Measurements from ENCODE around the gene TRIP12.
A peak's percentile ranks its signal among the peaks of the same experiment; 100 is the strongest.
"Not testable (repeated sequence)": the region's sequence is repeated elsewhere in the genome, so short reads cannot be mapped to it uniquely, and the experiment has no call there.

The TRIP12 gene

GRCh38 chr2:229757462-229757861 is 164.3 kb downstream of the TRIP12 start:
- DNase-seq = not testable (repeated sequence)

DNA sequence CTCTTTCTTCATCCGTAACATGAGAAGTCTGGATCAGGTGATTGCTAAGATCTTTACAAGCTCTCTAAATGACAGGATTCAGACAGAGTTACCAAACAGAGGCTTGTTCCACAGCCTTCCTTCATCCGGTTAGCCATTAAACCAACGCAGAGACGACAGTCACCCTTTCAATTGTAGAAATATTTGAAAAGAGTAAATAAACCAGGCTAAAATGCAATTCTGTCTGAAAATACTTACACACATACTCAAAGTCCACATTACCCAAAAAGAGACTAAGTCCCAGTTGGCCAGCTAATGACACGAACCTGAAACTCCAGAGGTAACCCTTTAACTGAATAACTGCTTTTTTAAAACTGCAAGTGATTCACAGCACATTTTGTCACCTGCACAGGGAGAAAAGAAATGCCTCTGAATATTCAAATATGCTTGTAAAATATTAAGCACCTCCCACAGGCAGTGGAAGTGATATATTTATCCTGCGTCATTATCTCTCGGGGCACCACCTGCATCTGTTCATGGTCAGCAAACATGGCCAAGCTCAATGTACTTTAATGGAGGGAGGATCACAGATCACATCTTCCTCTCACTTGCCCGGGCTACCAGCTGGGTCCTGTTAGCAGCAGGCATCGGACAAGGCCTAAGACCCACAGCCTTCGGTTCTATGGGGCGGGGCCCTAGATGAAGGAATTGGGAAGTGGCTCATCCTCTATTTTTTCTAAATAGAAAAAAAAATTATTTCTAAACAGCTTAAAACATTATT is 168.7 kb downstream of the TRIP12 start:
- DNase-seq = no peak

- DNase-seq = no peak
These were observed 172.0 kb downstream of the TRIP12 start for GRCh38 chr2:229749779-229750178.

GRCh38 chr2:229748950-229749349 is 172.9 kb downstream of the TRIP12 start:
- no peak for DNase-seq

- not testable (repeated sequence) for DNase-seq
These were observed 179.1 kb downstream of the TRIP12 start for GRCh38 chr2:229742691-229743090.

- no peak for DNase-seq
These were observed 181.5 kb downstream of the TRIP12 start for GRCh38 chr2:229740279-229740678.

DNA sequence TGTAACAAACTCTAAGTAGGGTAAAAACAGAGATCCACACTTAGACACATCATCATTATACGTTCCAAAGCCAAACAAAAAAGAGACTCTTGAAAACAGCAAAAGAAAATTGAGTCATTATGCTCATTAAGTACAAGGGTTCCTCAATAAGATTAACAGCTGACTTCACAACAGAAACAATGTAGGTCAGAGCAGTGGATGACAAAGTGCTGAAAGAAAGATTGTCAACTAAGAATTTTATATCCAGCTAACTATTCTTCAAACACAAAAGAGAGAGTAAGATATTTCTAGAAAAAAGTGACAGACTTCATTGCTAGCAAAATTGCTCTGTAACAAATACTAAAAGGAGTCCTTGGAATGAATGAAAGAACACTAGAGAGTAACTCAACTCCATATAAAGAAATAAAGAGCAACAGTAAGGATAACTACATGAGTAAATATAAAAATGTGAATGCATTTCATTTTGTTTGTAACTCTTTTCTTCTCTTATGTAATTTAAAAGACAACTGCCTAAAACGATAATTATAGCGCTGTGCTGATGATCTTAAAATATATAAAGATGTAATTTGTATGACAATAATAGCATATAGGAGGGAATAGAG is 183.7 kb downstream of the TRIP12 start:
- DNase-seq = no peak

GRCh38 chr2:229734410-229734809 is 187.4 kb downstream of the TRIP12 start:
- DNase-seq = no peak

- no peak for DNase-seq
These were observed 188.1 kb downstream of the TRIP12 start for GRCh38 chr2:229733611-229734245.

GRCh38 chr2:229732897-229733296 is 188.9 kb downstream of the TRIP12 start:
- no peak for DNase-seq

DNA sequence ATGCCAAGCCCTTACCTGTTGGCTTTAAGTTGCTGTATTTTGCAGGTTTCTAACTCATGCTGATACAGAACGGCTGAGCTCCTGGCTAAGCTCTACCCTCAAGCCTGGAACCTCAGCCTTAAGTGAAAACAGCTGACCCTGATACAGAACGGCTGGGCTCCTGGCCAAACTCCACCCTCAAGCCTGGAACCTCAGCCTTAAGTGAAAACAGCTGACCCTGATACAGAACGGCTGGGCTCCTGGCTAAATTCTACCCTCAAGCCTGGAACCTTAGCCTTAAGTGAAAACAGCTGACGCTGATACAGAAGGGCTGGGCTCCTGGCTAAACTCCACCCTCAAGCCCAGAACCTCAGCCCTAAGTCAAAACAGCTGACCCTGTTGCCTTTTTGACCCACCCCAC is 189.9 kb downstream of the TRIP12 start:
- DNase-seq = peak; percentile 59

DNA sequence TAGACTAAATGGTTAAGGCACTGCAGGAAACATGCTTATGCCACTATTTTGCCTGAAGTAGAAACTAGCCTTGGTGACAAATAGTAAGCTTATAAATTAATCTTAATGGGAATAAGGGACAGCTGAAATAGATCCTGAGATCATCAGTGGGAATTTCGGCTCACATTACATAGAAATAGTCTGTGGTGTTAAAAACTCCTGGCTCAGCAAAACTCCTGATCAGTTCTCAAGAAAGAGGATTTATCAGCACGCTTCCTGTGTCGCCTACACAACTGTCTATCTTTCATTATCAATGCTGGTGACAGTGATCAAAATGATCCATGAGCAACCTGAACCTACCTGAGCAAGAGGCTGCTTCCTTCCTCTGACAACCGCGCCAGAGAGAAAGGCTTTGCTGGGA is 190.4 kb downstream of the TRIP12 start:
- DNase-seq = no peak

- peak; percentile 54 for DNase-seq
These were observed 193.4 kb downstream of the TRIP12 start for GRCh38 chr2:229728370-229728769.

DNA sequence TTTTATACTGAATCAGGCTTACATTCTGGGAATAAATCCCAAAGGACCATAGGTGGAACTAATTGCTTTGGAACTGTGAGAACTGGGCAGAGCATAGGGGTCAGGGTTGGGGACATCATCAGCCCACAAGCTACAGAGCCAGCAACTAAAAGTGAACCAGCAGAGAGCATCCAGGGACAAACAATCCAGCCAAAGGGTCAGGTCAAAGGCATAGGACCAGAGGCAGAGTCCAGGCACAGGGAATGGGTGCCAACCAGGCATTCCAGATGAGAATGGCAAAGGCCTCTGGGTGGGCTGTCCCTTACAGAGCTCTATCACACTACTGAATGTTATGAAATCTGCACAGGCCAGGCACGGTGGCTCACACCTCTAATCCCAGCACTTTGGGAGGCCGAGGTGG is 195.2 kb downstream of the TRIP12 start:
- no peak for DNase-seq

DNA sequence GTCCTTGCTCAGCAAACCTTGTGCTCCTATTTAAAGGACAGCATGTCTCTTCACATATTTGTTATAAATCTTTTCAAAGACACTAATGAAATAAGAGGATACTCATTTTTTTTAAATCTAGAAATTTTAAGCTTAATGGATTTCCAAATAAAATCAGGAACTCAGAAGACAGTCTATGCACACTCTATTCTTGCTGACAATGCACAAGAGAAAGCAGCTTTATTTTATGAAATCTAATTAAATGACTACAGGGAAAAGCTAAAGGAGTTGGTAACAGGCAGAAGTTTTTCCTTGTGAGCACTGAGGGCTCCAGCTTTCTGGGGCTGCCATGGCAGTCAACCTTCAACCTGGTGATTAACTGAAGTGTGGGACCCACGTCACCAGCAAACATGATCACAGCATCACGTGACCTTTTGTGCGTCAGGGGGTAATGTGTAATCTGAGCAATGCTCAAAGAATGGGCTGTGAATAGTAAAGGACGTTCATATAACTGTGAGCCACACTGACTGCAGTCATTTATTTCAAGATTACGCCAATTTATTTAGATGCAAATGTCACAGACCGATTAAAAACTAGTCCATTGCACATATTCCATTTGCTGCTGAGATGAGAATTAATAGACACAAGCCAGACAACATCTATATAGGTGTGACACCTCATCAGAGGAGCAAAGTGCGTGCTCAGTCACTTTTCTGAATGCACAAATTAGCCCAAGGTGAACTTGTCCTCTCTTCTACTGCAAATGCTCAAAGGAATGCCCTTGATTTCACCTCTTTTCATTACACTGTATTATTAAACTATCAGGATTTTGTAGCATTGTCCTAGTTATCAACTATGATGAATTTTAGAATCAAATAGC is 195.9 kb downstream of the TRIP12 start:
- peak; percentile 91 for DNase-seq

- not testable (repeated sequence) for DNase-seq
These were observed 198.6 kb downstream of the TRIP12 start for GRCh38 chr2:229723192-229723591.

DNA sequence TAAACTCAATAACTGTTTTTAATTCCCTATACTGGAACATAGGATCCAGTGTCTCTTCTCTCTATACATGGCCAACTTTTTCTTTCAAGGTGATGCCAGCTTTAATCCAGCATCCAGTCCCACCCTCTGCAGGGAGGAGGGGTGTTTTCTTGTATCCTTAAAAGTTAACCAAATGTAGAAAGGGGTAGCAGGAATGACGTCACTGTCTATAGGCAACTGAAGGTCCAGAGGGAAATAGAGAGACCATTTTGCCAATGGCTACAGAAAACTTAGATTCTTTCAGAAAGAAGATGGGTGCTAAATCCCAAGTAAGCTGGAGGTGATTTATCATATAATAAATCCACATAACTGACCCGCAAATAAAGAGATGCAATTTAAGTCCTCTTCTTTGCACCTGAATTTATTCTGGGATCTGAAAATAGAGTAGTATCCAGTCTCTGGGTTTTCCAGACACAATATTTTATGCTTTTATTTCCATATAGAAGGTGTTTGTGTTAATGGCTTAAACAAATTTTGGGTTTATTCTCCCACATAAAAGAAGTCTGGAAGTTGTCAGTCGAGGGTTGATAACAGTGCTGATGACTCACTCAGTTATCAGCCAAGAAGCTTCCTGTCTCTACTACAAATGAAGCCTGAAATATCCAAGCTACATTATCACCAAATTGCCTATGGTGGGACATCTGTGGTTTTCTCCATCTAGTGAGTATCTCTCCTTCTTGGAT is 201.7 kb downstream of the TRIP12 start:
- DNase-seq = peak; percentile 10

- DNase-seq = no peak
These were observed 203.8 kb downstream of the TRIP12 start for GRCh38 chr2:229718057-229718456.

DNA sequence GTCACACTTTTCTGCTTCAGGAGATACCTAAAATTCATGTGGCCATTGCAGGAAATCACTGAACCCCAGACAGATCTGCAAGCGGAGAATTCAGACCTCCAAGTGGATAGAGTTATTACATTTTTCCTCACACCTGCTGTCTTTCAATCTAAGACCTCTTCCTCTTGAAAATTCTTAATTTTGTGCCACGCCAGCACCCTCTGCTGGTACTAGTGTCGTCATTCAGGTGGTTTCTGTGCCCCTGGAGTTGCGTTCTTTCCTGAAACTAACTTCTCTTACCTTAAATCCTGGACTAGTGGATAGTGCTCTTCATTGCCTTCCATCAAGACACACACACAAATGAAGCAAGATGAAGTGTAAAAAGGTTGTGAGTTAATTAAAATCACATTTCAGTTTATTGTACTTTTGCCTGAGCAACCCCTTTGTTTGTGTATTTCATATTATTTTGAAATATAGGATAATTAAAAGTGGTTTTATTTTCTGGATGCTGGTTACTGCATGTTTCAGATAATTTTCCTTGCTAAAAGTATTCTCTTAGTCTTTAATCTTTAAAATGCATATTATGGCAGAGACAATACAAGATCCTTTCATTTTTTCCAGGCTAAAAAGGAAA is 205.8 kb downstream of the TRIP12 start:
- DNase-seq = peak; percentile 37

DNA sequence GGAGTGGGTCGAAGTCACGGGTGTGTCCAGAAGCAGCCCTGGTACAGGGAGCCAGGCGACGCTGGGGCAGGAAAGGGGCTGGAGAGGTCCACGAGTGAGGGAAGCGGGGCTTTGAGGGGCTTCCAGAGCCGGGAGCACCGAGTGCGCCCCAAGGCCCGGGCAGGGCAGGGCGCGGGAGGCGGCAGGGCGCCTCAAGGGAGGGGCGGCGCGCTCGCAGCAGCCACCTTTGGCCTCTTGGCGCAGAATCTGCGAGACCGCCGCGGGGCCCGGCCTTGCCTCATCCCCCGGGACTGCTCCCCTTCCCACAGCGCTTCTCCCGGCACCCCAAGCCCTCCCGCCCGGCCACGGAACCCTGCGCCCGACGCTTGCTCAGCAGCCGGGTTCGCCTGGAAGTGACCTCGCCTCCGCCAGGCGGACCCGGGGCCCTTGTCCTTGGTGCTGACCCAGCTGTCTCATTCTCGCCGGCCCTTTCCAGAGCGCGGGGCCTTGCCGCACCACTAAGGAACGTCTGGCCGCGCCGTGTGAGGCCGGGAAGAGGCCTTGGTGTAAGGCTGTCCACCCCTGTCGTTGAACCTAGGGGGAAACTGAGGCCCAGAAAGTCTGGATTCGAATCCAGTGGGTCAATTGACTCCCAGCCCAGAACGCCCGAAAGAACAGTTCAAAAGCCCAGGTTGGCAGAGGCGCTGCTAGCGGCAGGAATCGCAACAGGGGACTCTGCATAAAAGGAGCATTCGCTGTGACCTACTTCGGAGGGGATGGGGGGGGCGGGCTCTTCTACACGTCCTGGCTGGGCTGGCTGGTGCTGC is 206.9 kb downstream of the TRIP12 start:
- DNase-seq = peak; percentile 63

- peak; percentile 28 for DNase-seq
These were observed 207.6 kb downstream of the TRIP12 start, which contains the start of gene DNER for GRCh38 chr2:229714080-229714735. Gene DNER, minus strand, starts transcription at chr2:229714555. Its CDS starts 132 bp downstream, at chr2:229714423.

Measured in EL (cell line).